NCI-H2029 treated with DMSO at 0.1 percent for 48 hours (cell line): ENCODE results near the gene ABHD6.
"Not testable (repeated sequence)": the region's sequence is repeated elsewhere in the genome, so short reads cannot be mapped to it uniquely, and the experiment has no call there.

Experiments used
- DNase-seq: peaks from one replicate; lab custom pipeline; 2025; lab: John Stamatoyannopoulos, UW

Gene ABHD6

GRCh38 chr3:58243976-58244585 lies 6.5 kb downstream of the ABHD6 start:
- DNase-seq: no peak

DNA sequence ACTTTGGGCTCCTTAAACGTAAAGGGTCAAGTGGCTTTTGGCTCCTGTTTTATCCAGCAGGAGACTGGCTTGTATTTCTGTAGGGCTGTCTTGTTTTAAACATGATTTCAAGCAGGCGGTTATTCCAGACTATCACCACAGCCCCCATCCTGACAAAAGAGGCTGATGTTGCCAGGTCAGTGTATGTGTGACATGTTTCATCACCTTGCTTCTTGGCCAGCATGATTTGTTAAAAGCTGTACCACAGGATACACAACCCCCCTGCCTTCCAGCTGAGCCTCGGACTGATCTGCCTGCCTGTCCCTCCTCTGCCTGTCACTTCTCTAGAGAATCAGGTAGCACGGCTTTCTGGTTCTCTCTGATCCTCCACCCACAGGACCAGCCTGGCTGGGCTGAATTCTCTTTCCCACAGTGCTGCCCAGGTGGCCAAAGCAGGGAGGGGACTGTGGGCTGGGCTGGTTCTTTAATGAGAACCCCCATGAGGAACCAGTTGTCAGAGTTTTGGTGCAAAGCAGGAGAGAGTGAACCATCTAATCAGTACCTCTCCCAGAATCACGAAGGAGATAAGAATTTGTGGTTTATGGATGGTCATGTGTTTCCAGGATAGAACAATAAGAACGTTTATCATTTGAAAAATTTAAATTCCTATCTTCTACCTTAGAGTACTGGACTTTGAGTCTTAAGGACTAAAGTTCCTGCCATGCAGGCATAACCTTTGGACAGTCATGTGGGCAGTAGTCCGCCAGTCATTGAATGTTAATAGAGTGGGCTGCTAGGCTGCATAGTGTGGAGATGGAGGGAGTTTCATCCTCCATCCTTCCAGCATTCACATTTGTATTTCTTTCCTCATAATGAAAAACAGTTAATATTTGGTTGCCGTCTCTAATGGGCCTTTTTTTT lies 8.8 kb downstream of the ABHD6 start:
- DNase-seq: no peak

GRCh38 chr3:58249358-58250092 lies 11.9 kb downstream of the ABHD6 start:
- no peak for DNase-seq

- DNase-seq: no peak
Measured at GRCh38 chr3:58250093-58250707, 12.6 kb downstream of the ABHD6 start.

DNA sequence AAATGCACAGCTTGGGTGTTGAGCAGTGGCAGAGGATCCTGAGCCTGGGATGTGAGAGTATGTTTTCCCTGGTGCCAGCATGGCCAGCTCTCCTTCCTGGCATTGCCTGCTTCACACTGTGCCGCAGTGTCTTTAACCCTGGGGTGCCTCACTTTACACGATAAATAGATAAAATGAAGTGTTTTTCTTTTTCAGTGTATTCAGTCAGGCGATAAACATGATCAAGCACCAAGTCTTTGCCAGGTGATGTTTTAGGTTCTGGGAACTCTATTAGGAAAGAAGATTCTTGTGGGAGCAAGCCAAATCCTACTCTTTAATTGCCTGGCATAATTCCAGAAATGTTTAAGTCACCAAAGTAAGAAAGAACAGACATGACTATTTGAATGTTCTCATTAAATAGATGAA lies 14.0 kb downstream of the ABHD6 start:
- no peak for DNase-seq

GRCh38 chr3:58254144-58254543 lies 16.6 kb downstream of the ABHD6 start:
- DNase-seq: no peak

DNA sequence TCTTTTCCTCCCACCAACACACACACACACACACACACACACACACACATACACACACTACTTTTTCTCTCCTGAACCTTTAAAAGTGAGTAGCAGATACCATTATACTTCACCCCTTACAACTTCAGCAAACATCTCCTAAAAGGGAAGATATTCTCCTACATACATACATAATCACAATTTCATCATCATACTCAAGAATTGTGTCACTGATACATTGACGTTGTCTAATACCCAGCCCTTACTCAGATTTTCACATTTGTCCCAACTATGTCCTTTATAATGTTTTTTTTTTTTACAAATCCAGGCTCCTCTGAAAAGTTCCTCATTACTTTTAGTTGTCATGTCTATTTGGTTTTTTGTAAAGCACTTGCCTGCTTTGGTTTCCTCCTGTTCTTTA lies 18.5 kb downstream of the ABHD6 start:
- no peak for DNase-seq

DNA sequence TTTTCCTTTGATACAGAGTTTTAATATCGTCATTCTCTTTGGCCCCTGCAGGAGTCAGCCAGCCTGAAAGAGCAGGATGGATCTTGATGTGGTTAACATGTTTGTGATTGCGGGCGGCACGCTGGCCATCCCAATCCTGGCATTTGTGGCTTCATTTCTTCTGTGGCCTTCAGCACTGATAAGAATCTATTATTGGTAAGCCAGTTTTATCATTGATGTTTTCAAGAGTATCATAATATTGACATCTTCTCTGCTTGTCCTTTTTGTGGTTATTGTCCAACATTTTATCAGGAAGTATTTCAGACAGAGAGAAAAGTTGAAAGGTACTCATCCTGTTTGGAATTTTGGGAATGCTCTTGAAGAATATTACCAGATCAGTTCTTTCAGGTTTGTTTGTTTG lies 18.9 kb downstream of the ABHD6 start:
- no peak for DNase-seq

- DNase-seq: no peak
Measured at GRCh38 chr3:58258392-58259055, 20.9 kb downstream of the ABHD6 start.

DNA sequence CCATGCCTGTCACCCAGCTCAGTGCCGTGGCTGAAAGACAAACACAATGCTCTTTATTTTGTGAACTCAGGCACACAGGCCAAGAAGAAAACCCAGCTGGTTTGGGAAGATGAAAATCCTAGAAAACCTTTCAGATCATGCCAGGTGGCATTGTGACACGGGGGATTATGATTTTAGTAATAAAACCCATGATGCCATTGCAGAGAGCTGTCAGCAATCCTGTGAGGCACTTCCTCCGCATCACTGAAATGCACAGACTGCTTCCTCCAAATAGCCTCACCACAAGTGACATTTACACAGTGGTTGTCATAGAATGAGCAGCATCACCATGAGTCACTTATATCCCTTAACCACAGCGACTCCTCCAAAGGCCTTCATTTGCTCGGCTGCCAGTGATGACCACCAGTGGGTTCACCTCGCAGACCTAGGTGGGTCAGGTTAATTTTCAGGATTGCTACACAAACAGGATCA lies 22.7 kb downstream of the ABHD6 start:
- DNase-seq: no peak

DNA sequence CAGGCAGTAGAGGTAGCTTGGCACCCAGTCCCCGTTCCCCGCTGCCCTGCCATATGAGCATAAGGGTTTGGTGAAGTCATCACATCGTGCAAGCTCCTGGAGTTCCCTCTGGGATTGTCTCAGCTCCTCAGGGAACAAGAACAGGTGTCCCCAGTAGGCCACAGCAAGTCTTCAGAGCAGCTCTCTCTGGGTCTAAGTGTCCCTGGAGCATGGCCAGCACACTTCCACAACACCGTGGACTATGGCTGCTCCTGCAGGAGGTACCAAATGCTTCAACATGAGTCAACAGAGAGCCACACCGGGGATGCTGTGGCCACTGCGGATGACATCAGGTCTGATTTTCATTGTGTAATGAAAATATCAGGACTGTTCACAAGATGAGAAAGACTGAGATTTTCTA lies 23.1 kb downstream of the ABHD6 start:
- no peak for DNase-seq

GRCh38 chr3:58261954-58262666 lies 24.5 kb downstream of the ABHD6 start:
- DNase-seq: no peak

DNA sequence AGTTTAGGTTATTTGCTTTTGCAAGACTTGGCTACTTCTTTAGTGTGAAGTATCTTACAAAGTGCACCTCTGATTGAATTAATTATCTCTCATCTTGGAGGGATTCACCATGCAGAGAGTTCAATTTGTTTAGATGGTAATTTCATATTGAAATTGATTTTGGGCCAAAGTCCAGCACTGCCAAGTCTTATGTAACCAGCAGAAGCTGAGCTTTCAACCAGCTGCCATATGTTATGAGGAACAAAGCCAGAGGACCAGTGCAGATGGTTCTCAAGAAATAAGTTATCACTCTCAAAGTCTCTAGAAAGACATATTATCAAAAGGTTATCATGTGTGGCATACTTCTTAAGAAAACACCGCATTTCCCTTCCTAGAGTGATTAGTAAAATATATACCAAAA lies 29.0 kb downstream of the ABHD6 start:
- DNase-seq: no peak

- DNase-seq: not testable (repeated sequence)
Measured at GRCh38 chr3:58267543-58267942, 30.0 kb downstream of the ABHD6 start.

DNA sequence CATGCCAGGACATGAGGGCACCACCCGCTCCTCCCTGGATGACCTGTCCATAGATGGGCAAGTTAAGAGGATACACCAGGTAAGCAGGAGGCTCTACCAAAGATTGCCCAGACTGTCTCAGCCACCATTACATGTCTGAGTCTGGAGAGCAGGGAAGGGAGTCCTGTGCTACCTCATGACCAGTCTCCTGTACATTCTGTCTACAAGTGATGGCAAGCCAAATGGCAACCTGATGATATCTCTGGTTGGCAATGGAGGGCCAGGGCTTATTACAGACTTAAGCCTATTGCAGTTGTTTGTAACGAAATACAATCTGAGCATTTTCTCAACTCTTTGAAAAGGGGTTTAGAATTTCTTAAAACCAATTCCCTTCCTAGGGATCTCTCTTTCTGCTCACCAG lies 31.8 kb downstream of the ABHD6 start:
- DNase-seq: no peak

- no peak for DNase-seq
Measured at GRCh38 chr3:58270485-58270884, 32.9 kb downstream of the ABHD6 start.

DNA sequence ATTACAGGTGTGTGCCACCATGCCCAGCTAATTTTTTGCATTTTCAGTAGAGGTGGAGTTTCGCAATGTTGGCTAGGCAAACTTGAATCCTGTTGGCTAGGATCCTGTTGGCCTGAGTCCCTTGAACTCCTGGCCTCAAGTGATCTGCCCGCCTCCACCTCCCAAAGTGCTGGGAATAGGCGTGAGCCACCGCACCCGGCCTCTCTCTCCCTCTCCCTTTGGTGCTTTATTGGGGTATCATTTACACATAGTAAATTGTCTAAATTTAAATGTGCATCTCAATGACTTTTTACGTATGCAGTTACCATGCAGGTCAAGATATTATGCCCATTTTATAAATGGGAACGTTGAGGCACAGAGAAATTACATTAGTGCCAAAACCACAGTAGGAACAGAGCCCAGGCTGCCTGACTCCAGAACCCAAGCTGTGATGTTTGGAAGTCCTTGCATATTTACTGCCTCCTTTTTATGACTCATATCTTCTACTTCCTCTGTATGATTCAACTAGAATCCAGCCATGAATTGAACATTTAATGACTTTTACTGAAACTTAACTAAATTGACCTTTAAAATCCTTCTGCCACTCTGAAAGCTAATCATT lies 34.4 kb downstream of the ABHD6 start:
- DNase-seq: no peak

DNA sequence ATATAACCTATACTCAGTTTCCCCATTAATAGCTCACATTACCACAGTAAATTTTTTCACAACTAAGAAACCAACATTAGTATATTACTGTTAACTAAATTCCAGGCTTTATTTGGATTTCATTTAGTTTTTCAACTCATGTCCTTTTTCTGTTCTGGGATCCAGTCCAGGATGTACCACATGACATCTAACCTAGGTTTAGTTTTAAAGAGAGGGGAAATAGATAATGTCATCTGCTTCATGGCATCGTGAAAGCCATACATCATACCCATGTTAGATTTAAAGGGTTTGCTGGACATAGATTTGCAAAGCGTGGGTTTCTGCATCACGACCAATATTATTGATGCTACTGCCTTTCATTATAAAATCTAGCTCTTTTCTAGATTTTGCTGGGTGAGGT lies 35.3 kb downstream of the ABHD6 start:
- no peak for DNase-seq

DNA sequence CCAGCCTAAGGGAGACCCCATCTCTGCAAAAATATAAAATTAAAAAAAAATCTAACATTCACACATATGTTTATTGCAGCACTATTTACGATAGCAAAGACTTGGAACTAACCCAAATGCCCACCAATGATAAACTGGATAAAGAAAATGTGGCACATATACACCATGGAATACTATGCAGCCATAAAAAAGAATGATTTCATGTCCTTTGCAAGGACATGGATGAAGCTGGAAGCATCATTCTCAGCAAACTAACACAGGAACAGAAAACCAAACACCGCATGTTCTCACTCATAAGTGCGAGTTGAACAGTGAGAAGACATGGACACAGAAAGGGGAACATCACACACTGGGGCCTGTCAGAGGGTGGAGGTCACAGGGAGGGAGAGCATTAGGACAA lies 35.8 kb downstream of the ABHD6 start:
- not testable (repeated sequence) for DNase-seq

DNA sequence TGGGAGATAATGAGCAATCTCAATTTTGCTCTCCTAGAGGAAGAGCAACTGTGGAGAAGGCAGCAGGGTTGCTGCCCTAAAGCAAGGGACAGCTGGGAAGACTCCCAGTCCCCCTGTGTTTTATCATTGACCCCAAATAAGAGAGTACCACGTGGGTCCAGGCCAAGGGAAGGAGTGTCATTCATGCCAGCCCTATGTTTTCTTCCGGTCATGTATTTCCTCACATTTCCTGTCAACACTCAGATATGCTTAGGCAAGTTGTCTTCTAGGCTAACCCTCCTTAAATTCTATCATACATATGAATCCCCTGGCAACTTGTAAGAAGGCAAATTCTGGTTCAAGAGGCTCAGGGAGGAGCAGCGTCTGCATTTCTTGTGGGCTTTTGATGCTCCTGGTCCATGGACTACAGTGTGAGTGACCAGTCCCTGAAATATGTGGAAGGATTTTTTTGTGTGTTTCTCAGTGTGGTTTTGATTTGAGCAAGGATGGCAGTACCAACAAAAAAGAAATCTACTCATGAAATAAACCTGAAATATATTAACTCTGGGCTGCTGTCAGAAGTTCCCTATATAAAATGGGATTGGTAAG lies 36.5 kb downstream of the ABHD6 start:
- no peak for DNase-seq
